DOHH2 (cell line): ENCODE measurements around the gene ASGR1.

Source experiments
- EZH2phosphoT487 ChIP-seq: fragments of 200-600 bp; sonication (generic); IDR thresholded peaks from 2 replicates; pipeline ENCODE4 v1.6.1; 2017; ENCODE audit warnings: borderline replicate concordance, mild to moderate bottlenecking, antibody characterized with exemption, low read length, moderate library complexity, mixed read lengths
- TF ChIP-seq, protein P1 (sequence below): fragments of 200-600 bp; sonication (generic); IDR thresholded peaks from one replicate; pipeline ENCODE4 v1.5.1; 2014; ENCODE audit warnings: antibody characterized with exemption, mild to moderate bottlenecking, low read depth, low read length; ENCODE audit not compliant: poor library complexity, severe bottlenecking

- TF ChIP-seq, protein P1, sequence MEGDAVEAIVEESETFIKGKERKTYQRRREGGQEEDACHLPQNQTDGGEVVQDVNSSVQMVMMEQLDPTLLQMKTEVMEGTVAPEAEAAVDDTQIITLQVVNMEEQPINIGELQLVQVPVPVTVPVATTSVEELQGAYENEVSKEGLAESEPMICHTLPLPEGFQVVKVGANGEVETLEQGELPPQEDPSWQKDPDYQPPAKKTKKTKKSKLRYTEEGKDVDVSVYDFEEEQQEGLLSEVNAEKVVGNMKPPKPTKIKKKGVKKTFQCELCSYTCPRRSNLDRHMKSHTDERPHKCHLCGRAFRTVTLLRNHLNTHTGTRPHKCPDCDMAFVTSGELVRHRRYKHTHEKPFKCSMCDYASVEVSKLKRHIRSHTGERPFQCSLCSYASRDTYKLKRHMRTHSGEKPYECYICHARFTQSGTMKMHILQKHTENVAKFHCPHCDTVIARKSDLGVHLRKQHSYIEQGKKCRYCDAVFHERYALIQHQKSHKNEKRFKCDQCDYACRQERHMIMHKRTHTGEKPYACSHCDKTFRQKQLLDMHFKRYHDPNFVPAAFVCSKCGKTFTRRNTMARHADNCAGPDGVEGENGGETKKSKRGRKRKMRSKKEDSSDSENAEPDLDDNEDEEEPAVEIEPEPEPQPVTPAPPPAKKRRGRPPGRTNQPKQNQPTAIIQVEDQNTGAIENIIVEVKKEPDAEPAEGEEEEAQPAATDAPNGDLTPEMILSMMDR = no peak
- TF ChIP-seq EZH2phosphoT487 = no peak
These were observed 35.0 kb downstream of the ASGR1 start for GRCh38 chr17:7144213-7144612.
